ENCODE data around the gene TFCP2L1. TPM values are rescaled to one million over a fixed set of nuclear protein-coding genes. Genes with fewer than 3 reads are reported as not detected.

The TFCP2L1 gene
- total and polyA plus RNA-seq, 2 experiments from 2014 or later: 0.94 to 6.4 TPM

- TF ChIP-seq ZNF462 (CRISPR knock-in tag; IDR thresholded peaks at IDR 0.05) (no peak), NANOG (IDR thresholded peaks at IDR 0.05; ENCODE audit: borderline replicate concordance) (no peak), EZH2phosphoT487 (IDR thresholded peaks at IDR 0.05; ENCODE audit: unreplicated experiment) (no peak), ZNF114 (CRISPR knock-in tag; IDR thresholded peaks at IDR 0.05) (no peak), ETS1 (IDR thresholded peaks at IDR 0.05) (no peak)
Observed at GRCh38 chr2:121185111-121185510, 99.9 kb downstream of the TFCP2L1 start (continued).

- no peak overlapping the region for H3K4me3 ChIP-seq
- no peaks in the 10 kb centered on the region for H3K9me2 ChIP-seq (ENCODE audit: insufficient read depth)
- DNase-seq (ENCODE audit: low spot score) (no peak), ATAC-seq (no peak)
- no peaks in the 10 kb centered on the region for H3K27me3 ChIP-seq (ENCODE audit: insufficient read depth)
- no peaks in the 10 kb centered on the region for H3K36me3 ChIP-seq (ENCODE audit: insufficient read depth)
- peaks cover 6% of the 10 kb centered on the region for H3K4me1 Mint-ChIP-seq
- no peaks in the 10 kb centered on the region for H3K79me2 ChIP-seq (replicated peaks; ENCODE audit: insufficient read depth)
- no peak overlapping the region for H3K4me3 Mint-ChIP-seq
- H4K20me1 ChIP-seq (replicated peaks; ENCODE audit: insufficient read depth): no peaks in the 10 kb centered on the region
- no peaks in the 10 kb centered on the region for H3K36me3 Mint-ChIP-seq (ENCODE audit: low read depth)
- no peaks in the 10 kb centered on the region for H3K9me3 Mint-ChIP-seq
- no peak overlapping the region for H3K27ac Mint-ChIP-seq
- no peak overlapping the region for H3K27ac ChIP-seq (ENCODE audit: low read depth)
- H3K4me2 ChIP-seq: no peak overlapping the region
- peaks cover 12% of the 10 kb centered on the region for H3K27me3 Mint-ChIP-seq (ENCODE audit: insufficient read depth, low read depth, poor library complexity)
- H3F3A ChIP-seq (replicated peaks; ENCODE audit: low read depth): no peaks in the 10 kb centered on the region
- H2AFZ ChIP-seq: no peak overlapping the region
- 0 out of 2 replicates have a peak, but pooled peaks cover 4% of the 10 kb centered on the region for H3K4me1 ChIP-seq (ENCODE audit: insufficient read depth)
- TF ChIP-seq JUNB (IDR thresholded peaks at IDR 0.05; ENCODE audit: unreplicated experiment): no peak
- no peak for TF ChIP-seq ZNF462 (CRISPR knock-in tag; IDR thresholded peaks at IDR 0.05)
Observed at GRCh38 chr2:121184248-121184862, 100.6 kb downstream of the TFCP2L1 start.

Measured in GM23338 (cell line).